H9 (cell line): ENCODE data around the gene MDFI. TPM values are rescaled to one million over a fixed set of nuclear protein-coding genes. Genes with fewer than 3 reads are reported as not detected.

Experiments used
- DNase-seq: peaks from one replicate; pipeline ENCODE4 v3.0.0-alpha.2; 2017
- H2AFZ ChIP-seq: one replicate; pipeline ENCODE4 v1.6.1; 2013; ENCODE audit warnings: mild to moderate bottlenecking, low read length, control low read depth, moderate library complexity
- H2AK5ac ChIP-seq: 2 replicates; pipeline ENCODE4 v1.6.1; 2013; ENCODE audit warnings: low read length, control low read depth, mixed read lengths; ENCODE audit not compliant: insufficient read length
- H2BK120ac ChIP-seq: one replicate; pipeline ENCODE4 v1.6.1; 2013; ENCODE audit warnings: low read depth, mild to moderate bottlenecking, low read length, control low read depth, inconsistent platforms; ENCODE audit not compliant: poor library complexity, severe bottlenecking
- H2BK12ac ChIP-seq: 2 replicates; pipeline ENCODE4 v1.6.1; 2013; ENCODE audit warnings: low read length, control low read depth, mixed read lengths, low read depth; ENCODE audit not compliant: insufficient read length
- H2BK15ac ChIP-seq: 2 replicates; pipeline ENCODE4 v1.6.1; 2013; ENCODE audit warnings: low read depth, low read length, control low read depth
- H2BK20ac ChIP-seq: one replicate; pipeline ENCODE4 v1.6.1; 2013; ENCODE audit warnings: low read depth, mild to moderate bottlenecking, low read length, control low read depth, inconsistent platforms; ENCODE audit not compliant: poor library complexity, severe bottlenecking
- H2BK5ac ChIP-seq: 2 replicates; pipeline ENCODE4 v1.6.1; 2013; ENCODE audit warnings: low read length, control low read depth, mixed read lengths; ENCODE audit not compliant: insufficient read length
- H3K14ac ChIP-seq: 2 replicates; pipeline ENCODE4 v1.6.1; 2013; ENCODE audit warnings: low read length, control low read depth; ENCODE audit not compliant: insufficient read depth
- H3K18ac ChIP-seq: 2 replicates; pipeline ENCODE4 v1.6.1; 2013; ENCODE audit warnings: low read depth, mild to moderate bottlenecking, mixed read lengths, low read length, control low read depth; ENCODE audit not compliant: insufficient read length
- H3K23ac ChIP-seq: 2 replicates; pipeline ENCODE4 v1.6.1; 2013; ENCODE audit warnings: low read length, control low read depth, mixed read lengths, low read depth; ENCODE audit not compliant: insufficient read length
- H3K23me2 ChIP-seq: 2 replicates; pipeline ENCODE4 v1.6.1; 2013; ENCODE audit warnings: low read depth, mild to moderate bottlenecking, mixed read lengths, low read length, control low read depth; ENCODE audit not compliant: insufficient read length, poor library complexity, severe bottlenecking
- H3K27ac ChIP-seq: 2 replicates; pipeline ENCODE4 v1.5.1; 2013; ENCODE audit warnings: low read length, control low read depth, mixed read lengths, low read depth; ENCODE audit not compliant: insufficient read length
- H3K27me3 ChIP-seq: 2 replicates; pipeline ENCODE4 v1.6.1; 2013; ENCODE audit warnings: low read length, control low read depth, inconsistent platforms; ENCODE audit not compliant: insufficient read depth
- H3K4ac ChIP-seq: 2 replicates; pipeline ENCODE4 v1.6.1; 2013; ENCODE audit warnings: low read depth, mild to moderate bottlenecking, control low read depth, inconsistent platforms, low read length, moderate library complexity
- H3K4me1 ChIP-seq: 2 replicates; pipeline ENCODE4 v1.6.1; 2013; ENCODE audit warnings: low read length, control low read depth, inconsistent platforms; ENCODE audit not compliant: insufficient read depth
- H3K4me2 ChIP-seq: 2 replicates; pipeline ENCODE4 v1.6.1; 2013; ENCODE audit warnings: low read length, control low read depth, mixed read lengths; ENCODE audit not compliant: insufficient read length, insufficient read depth
- H3K56ac ChIP-seq: 2 replicates; pipeline ENCODE4 v1.6.1; 2013; ENCODE audit warnings: low read depth, mild to moderate bottlenecking, mixed read lengths, low read length, control low read depth; ENCODE audit not compliant: insufficient read length
- H3K79me1 ChIP-seq: 2 replicates; pipeline ENCODE4 v1.6.1; 2013; ENCODE audit warnings: low read depth, mild to moderate bottlenecking, moderate library complexity, low read length, control low read depth, inconsistent platforms; ENCODE audit not compliant: insufficient read depth, poor library complexity, severe bottlenecking
- H3K79me2 ChIP-seq: 2 replicates; pipeline ENCODE4 v1.6.1; 2013; ENCODE audit warnings: low read length, control low read depth, inconsistent platforms; ENCODE audit not compliant: insufficient read depth
- H3K9ac ChIP-seq: 2 replicates; pipeline ENCODE4 v1.6.1; 2013; ENCODE audit warnings: low read length, control low read depth, mixed read lengths; ENCODE audit not compliant: insufficient read length; ENCODE audit errors: extremely low read depth
- H3K9me3 ChIP-seq: one replicate; pipeline ENCODE4 v1.6.1; 2013; ENCODE audit warnings: low read depth, low read length, inconsistent platforms; ENCODE audit not compliant: control insufficient read depth
- H3T11ph ChIP-seq: one replicate; pipeline ENCODE4 v1.6.1; 2013; ENCODE audit warnings: mild to moderate bottlenecking, low read length, control low read depth, inconsistent platforms
- H4K20me1 ChIP-seq: one replicate; pipeline ENCODE4 v1.6.1; 2013; ENCODE audit not compliant: control insufficient read depth, insufficient read length, insufficient read depth
- H4K5ac ChIP-seq: 2 replicates; pipeline ENCODE4 v1.6.1; 2013; ENCODE audit warnings: low read depth, mild to moderate bottlenecking, mixed read lengths, low read length, control low read depth; ENCODE audit not compliant: insufficient read length
- H4K8ac ChIP-seq: replicated peaks from 2 replicates; pipeline ENCODE4 v1.6.1; 2013; ENCODE audit warnings: low read length, control low read depth, mixed read lengths, low read depth; ENCODE audit not compliant: insufficient read length
- H4K91ac ChIP-seq: 2 replicates; pipeline ENCODE4 v1.6.1; 2013; ENCODE audit warnings: low read depth, mild to moderate bottlenecking, moderate library complexity, mixed read lengths, low read length, control low read depth; ENCODE audit not compliant: insufficient read length
- H3K27ac Mint-ChIP-seq, 3 experiments: 2 replicates in 2 of 3; 3 replicates in 1 of 3; pipeline ENCODE4 v1.8.0; 2020 to 2021; ENCODE audit warnings: mixed read lengths in 3 of 3, mild to moderate bottlenecking in 1 of 3, moderate library complexity in 1 of 3
- H3K27me3 Mint-ChIP-seq: 2 replicates; pipeline ENCODE4 v1.8.0; 2021; ENCODE audit warnings: low read depth, mild to moderate bottlenecking, moderate library complexity, mixed read lengths
- H3K36me3 Mint-ChIP-seq, 3 experiments: 2 replicates in 2 of 3; 3 replicates in 1 of 3; pipeline ENCODE4 v1.8.0; 2020 to 2021; ENCODE audit warnings: low read depth in 3 of 3, mixed read lengths in 3 of 3; ENCODE audit not compliant: insufficient read depth in 1 of 3
- H3K4me1 Mint-ChIP-seq, 2 experiments: 2 replicates each; pipeline ENCODE4 v1.8.0; 2020; ENCODE audit warnings: mixed read lengths in 2 of 2
- H3K4me3 Mint-ChIP-seq, 2 experiments: 2 replicates in 1 of 2; 3 replicates in 1 of 2; pipeline ENCODE4 v1.8.0; 2020 to 2021; ENCODE audit warnings: mild to moderate bottlenecking in 2 of 2, mixed read lengths in 2 of 2, moderate library complexity in 1 of 2
- H3K9me3 Mint-ChIP-seq, 2 experiments: 2 replicates in 1 of 2; 3 replicates in 1 of 2; pipeline ENCODE4 v1.8.0; 2020; ENCODE audit warnings: mild to moderate bottlenecking in 2 of 2, mixed read lengths in 2 of 2, moderate library complexity in 1 of 2
- CTCF ChIP-seq: fragments of 200-600 bp; sonication (generic); conservative IDR thresholded peaks from 3 replicates; pipeline ENCODE4 v1.8.0; 2021; ENCODE audit warnings: antibody characterized with exemption, mild to moderate bottlenecking
- WGBS: extraction: QIAGEN DNeasy Blood & Tissue Kit; methylation state at CpG from one replicate; pipeline ENCODE4 v1.1.7; 2013; ENCODE audit warnings: missing lambda C conversion rate, low lambda C conversion rate, mixed read lengths; ENCODE audit not compliant: insufficient read length; ENCODE audit errors: extremely low coverage; 5-methylcytosine and 5-hydroxymethylcytosine counted together
- total RNA-seq: library from RNA; stranded (reverse); gene quantifications from 2 replicates; pipeline ENCODE4 v1.2.1, GENCODE V29; 2021

The MDFI gene
- total RNA-seq, 1 experiment from 2014 or later: 45.0 TPM

DNA sequence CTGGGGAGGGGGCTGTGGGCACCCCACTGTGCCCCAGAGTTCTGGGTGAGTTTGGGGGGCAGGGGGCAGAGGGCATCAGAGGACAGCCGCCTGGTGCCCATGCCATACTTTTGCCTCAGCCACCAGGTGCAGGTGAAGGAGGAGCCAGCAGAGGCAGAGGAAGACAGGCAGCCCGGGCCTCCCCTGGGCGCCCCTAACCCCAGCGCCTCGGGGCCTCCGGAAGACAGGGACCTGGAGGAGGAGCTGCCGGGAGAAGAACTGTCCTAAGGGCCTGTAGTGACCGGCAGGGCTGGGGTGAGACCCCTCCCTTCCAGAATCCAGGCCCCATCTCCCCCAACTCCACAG, 39.6 kb upstream of the MDFI start:
- Histone ChIP-seq H3K4me2 (no peak overlapping the region), H3K23me2 (peaks cover 3% of the 10 kb centered on the region), H2AK5ac (no peak overlapping the region), H3T11ph (no peak overlapping the region), H3K9ac (no peak overlapping the region), H3K9me3 (no peaks in the 10 kb centered on the region), H3K56ac (no peak overlapping the region), H3K4ac (no peak overlapping the region), H4K8ac (no peak overlapping the region), H2BK5ac (no peak overlapping the region), H2BK12ac (no peak overlapping the region), H3K18ac (no peak overlapping the region), H4K5ac (no peak overlapping the region), H2BK20ac (no peak overlapping the region), H3K27me3 (no peaks in the 10 kb centered on the region), H3K23ac (no peak overlapping the region), H2BK120ac (no peak overlapping the region), H2BK15ac (no peak overlapping the region), H3K27ac (no peak overlapping the region), H2AFZ (no peak overlapping the region), H4K91ac (no peak overlapping the region), H3K79me2 (no peaks in the 10 kb centered on the region), H3K79me1 (no peaks in the 10 kb centered on the region), H3K4me1 (peaks cover 2% of the 10 kb centered on the region; the same call in 1 of the 2 replicates), H4K20me1 (peaks cover 3% of the 10 kb centered on the region), H3K14ac (no peak overlapping the region)
- H3K27me3 Mint-ChIP-seq: peaks cover 11% of the 10 kb centered on the region
- no peaks in the 10 kb centered on the region; a peak in 1 of 5 replicates for H3K9me3 Mint-ChIP-seq
- H3K27ac Mint-ChIP-seq: no peak overlapping the region
- peaks cover 0 to 12% (median 0%) of the 10 kb centered on the region in 3 experiments; a peak in 2 of 7 replicates for H3K36me3 Mint-ChIP-seq
- no peak overlapping the region for H3K4me3 Mint-ChIP-seq
- DNase-seq: no peak
- WGBS: no CpG with 5 or more reads among the region's 8 CpGs
- no peak for TF ChIP-seq CTCF
- peaks cover 19 to 44% of the 10 kb centered on the region in 2 experiments for H3K4me1 Mint-ChIP-seq
